Ureter (tissue), 1 donor: ENCODE measurements around the gene NAT16. TPM values are rescaled to one million over a fixed set of nuclear protein-coding genes. Genes with fewer than 3 reads are reported as not detected.
A peak's percentile ranks its signal among the peaks of the same experiment; 100 is the strongest.

ENCODE experiments used
- DNase-seq: peaks from one replicate; pipeline ENCODE4 v3.0.0-alpha.2; 2020; ENCODE audit warnings: low spot score
- total RNA-seq: library from RNA; stranded (reverse); gene quantifications from one replicate; pipeline ENCODE4 v1.2.4, GENCODE V29; 2023
- donor health status: DM: yes; HTN: yes; CAD: no.

The NAT16 gene
- total RNA-seq, 1 donor from 2014 or later, result not detected

DNA sequence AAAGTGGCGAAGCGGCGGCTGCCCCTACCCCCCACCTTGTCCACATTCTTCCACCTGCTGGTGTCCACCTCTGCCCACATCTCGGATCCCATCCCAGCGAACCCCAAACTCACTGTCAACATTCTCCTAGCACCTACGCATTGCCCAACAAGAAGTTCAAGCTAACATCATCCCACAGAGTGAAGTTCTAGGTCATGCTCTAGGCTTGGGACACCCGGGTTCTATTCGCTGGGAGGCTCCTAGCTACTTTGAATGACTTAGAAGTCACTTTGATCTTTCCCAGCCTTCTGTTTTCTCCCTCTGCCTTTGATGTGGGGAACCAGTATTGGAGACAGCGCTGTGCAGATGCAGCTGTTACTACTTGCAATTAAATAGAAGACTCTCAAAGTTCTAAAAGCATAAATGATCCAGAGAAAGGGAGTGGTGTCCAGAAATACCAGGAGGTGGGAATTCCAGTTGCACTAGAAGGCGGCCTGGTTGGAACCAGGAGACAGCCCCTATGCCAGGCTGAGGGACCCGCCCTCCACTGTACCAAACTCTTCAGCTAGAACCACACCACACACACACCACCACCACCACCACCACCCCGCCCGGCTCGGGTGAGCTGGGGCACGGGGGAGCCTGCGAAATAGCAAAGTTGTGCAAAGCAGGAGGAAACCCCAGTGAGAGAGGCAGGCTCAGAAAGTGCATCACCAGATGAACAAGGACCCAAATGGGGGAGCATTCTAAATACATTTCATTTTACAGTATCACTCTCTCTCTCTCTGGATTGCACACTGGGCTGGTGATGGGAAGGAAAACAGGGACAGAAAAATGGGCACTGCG lies 9.3 kb downstream of the NAT16 start:
- no peak for DNase-seq

DNA sequence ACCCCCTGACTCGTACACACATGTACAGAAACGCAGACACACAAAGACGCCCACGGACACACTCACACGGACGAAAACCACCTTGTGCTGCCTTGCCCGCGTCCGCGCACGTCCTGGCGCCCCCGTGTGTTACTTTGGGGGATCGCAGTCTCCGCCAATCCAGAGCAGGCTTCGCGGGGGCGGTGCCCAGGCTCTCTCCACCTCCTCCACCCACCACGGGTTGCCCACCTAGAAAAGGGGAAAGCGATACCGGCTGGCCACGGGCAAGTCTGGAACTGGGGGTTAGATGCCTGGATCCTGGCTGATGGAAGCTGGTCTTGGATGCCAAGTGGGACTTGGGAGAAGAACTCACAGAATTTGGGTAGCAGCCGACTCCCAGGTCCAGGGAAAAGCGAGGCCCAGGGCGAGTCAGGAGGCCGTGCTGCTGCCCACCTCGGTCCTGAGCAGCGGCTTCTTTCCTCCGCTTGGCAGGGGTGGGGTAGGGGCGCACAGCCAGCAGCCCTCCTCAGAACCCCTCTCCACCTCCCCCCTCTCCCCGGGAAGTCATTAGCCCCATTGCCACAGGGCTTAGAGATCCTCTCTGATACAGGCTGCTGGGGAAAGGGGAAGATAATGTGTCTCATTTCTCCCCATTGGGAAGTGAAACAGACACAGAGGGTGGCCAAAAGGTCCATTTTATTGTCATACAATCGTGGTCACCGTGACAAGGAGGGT lies 10.1 kb downstream of the NAT16 start:
- DNase-seq, result no peak

DNA sequence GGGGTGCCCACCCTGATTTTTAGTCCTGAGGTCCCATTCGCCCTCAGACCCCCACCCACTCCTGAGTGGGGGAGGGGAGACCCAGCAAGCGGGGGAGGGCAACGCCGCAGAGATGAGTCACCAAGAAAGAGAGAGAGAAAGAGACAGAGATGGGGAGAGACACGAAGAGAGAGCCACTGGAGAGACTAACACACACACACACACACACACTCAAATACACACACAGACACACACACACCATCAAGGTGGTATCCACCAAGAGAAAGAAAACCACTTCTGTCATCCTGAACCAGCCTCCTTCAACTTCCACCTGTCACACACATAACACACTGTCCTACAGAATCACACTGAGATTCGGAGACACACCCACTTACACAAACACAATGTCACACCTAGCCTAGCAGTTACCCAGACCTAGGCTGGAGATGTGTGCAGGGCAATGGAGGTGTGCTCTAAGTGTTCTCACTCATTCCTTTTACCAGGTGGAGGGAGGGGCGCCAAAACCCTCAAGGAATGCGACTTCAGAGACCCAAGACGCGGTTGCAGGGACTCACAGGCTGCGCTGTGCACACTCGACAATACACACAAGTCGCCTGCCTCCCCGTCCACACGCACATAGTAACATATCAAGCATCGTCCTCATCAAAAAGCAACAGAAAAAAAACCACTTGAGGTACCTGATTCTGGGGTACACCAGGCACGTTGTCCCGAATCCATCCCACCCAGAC lies 10.8 kb downstream of the NAT16 start:
- DNase-seq, result no peak

DNA sequence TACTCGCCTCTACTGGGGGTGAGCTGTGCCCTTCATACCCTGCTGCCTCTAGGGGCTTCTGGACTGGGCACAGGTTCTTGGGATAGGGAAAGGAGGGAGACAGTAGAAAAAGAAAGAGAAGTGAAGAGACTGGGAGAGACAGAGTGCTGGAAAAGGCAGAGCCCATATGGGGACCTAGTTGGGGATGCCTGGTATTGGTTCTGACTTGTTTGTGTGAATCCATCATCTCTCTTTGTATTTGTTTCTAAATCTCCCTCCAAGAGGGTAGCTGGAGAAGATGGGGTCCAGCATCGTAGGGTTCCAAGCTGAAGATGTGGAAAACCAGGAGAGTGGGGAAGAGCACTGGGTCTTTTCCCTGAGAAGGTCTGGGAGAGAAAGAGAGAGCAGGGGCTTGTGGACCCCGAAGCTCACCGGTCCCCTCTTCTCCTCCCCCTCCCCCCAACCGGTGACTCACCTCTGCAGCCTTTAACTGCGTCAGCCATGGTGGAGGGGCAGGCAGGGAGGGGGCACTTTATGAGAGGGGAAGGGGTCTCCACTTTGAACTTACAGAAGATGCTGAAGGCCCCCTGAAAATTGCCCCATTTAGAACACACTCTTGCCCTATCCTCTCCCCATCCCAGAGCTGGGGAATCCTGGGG lies 11.6 kb downstream of the NAT16 start:
- DNase-seq, result no peak

DNA sequence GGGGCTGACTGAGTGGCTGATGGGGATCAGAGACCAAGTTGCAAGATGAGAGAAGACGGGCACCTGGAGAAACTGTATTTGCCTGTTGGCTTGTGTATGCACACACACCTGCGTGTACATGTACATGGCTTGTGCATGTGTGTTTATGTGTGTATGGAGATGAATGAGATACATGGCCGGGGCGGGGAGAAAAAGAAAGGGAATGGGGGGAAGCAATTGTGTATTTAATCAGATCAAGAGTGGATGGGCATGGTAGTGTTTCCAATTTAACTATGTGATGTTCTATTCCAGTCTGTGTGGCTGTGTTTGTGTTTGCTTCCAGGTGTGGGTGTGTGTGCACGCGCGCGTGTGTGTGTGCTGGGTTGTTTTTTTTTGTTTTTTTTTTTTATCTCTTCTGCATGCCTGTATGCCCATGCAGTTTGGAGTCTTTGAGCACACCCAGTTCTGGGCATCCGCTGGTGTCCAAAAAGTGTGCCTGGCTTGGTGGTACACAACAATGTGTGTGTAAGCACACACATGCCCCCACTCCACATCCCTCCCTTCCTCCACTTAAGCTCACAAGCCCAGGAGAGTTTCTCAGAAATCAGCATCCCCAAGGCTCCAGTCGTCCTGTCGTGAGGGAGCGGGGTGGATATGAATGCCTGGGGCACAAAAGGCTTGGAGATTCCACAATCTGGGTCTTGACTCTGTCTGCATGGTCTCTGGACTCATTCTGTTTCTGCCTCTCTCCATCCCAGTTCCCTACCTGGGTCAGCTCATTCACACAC lies 12.3 kb downstream of the NAT16 start:
- no peak for DNase-seq

DNA sequence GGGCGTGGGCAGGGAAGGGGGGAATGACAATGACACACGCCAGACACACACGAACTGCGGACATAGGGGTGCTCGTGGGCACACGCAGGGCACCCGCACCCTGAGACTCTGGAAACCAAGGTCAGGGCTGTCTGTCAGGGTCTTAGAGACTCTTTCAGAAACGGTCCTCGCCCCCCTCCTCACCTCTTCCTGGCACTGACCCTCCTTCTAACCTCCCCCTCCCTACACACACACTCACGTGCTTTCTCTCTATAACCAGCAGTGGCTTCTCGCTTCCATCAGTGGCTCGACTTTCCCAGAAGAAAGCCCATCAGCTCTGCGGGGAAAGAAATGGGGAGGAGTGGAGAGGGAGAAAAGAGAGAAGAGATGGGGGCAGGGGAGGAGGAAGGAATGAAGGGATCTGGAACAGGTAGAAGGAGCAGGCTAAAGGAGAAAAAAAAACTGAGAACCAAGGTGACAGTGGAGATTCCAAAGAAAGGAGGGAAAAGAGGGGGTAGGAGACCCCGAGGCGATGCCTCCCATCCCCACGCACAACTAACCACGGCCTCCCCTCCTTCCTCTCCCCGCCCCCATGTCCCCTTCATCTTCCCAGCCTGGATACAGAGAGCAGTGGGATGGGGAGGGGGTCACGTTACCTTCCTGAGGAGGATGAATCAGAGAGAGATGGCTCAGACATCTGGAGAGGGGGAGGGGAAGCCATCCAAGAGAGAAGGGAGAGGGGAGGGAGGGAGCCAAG lies 13.0 kb downstream of the NAT16 start:
- no peak for DNase-seq

DNA sequence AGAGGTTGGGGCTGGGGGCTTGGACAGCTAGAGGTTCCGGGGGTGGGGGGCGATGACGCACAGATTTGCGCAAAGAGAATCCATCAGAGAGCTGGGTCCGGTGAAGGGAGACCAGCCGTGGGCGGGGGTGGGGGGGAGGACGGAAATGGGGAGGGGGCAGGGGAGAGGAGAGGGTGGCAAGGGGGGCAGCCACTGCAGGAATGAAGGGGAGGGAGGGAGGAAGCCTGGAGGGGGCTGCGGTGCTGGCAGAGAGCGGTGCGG lies 13.5 kb downstream of the NAT16 start:
- no peak for DNase-seq

DNA sequence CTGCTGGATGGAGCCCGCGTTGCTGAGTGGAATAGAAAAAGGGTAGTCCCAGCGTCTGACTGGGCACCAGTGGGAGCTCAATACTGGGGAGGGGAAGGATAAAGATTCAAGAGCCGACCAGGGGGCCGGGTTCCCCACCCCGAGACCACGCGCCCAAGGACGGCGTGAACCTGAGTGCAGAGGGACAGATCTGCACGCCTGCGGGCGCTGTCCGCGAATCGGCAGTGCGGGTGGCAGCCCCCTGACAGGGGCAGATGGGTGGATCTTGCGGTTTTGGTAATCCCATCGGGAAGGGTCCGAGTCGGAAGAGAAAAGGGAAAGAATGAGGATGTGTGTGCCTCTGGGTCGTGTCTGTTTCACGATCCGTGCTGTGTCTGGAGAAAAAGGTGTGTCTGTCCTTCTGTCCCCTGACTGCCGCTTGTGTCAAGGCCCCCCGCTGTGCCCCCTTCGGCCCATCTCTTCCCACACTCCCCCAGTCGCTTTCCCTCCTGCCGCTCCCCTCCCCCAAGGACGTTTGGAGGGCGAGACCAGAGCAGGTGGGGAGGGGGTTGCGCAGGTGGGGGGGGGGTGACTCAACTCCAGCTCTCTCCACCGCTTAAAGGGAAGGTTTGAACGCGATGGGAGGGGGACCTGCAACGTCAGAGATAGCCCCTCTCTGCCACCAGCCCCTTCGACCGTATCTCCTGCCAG lies 14.0 kb downstream of the NAT16 start:
- DNase-seq, result no peak

DNA sequence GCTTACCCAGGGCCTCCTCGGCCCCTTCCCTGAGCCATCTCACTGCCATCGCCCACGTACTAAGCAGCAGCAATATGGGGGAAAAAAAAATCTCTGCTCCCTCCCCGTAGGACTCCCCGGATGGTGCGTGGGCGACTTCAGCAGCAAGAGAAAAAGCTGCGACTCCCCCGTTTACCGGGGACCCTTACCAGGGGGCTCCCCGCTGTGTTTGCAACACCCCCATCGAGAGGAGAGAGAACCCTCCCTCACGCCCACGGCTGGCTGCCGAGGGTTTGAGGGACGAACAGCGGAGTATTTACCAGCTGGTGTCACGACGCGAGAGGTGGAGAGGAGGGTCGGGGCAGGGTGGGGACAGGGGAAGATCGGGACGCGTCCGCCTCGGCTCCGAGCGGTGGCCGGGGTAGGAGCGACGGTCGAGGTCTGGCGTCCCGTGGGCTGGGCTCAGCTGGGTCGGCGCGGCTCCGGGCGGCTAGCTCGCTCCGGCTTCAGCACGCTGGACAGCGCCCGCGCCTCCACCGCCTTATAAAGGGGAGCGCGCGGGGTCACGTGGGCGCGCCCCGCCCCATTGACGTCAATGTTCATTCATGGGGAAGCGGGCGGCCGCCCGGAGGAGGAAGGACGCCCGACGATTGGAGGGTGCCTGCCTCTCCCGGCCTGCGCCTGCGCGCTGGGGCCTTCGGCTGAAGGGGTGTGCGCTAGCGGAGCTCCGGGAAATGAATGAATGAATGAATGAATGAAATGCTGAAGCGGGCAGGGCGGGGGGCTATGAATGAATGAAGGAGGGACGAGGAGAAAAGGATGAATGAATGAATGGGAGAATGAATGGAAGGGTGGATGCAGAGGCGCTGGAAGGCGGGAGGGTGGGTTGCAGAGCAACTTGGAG lies 14.8 kb downstream of the NAT16 start, which contains the start of gene VGF:
Gene VGF, minus strand, starts transcription at position 495 of the 883 bp plus-strand sequence. CDS start 726 bp downstream, outside the sequence.
- DNase-seq, result peak; percentile 93

DNA sequence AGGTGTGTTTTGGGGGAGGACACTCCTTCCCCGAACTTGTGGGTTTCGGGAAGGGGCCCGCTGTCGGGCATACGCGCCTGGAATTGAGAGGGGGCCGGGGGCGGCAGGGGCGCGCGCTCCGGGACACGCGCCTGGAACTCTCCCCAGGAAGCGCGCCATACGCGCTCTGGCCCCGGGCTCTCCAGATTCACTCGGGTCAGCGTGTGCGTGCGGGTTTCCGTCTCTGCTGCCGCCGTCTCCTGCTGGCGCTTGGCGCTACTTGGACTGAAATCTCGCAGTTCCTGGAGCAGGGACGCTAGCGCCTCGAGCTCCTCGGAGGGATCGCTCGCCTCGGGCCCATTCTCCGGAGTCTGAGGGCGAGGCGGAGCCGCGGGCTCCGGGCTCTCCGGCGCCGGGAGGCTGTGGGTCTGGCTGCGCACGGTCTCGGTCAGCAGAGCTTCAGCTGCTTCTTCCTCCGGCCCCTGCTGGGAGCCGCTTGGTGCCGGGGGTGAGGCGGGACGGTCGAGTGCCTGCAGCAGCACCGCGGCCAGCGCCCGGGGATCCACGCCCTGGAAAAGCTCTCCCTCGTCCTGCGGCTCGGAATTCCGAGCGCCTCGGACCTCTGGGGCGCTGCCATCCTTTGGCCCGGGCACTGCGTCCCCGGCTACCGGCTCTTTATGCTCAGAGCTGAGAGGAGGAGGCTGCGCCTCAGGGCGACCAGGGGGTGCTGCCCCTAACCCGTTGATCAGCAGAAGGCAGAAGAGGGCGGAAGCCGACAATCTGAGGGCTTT lies 15.8 kb downstream of the NAT16 start:
- no peak for DNase-seq

DNA sequence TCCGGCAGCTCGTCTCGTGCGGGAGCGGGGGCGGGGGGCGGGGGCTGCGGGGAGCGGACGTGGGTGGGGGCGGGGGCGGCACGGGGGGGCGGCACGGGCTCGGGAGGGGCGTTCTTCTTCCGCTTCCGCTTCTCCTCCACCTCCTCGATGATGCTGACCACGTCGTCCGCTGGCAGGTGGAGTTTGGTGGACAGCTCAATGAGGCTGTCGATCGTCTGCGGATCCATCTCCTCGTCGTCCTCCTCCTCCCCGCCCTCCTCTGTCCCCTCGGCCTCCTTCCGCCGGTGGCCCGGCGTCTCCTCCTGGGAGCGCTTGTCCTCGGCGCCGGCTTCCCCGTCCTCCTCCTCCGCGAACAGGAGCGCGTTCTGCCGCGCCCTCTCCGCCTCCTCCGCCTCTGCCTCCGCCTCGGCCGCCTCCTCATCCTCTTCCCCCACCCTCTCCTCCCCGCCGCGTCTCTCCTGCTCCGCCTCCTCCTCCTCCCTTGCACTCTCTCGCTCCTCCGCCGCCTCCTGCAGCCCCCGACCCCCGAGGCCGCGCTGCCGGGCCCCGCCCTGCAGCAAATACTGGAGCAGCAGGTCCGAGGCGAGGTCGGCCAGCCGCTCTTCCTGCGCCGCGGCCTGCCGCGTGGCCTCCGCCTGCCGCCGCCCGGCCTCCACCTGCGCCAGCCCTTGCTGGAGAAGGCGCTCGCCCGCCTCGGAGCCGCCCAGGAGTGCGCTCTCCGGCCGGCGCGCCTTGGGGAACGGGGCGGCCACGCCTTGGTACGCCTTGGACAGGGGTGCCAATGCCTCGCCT lies 16.6 kb downstream of the NAT16 start:
- no peak for DNase-seq

DNA sequence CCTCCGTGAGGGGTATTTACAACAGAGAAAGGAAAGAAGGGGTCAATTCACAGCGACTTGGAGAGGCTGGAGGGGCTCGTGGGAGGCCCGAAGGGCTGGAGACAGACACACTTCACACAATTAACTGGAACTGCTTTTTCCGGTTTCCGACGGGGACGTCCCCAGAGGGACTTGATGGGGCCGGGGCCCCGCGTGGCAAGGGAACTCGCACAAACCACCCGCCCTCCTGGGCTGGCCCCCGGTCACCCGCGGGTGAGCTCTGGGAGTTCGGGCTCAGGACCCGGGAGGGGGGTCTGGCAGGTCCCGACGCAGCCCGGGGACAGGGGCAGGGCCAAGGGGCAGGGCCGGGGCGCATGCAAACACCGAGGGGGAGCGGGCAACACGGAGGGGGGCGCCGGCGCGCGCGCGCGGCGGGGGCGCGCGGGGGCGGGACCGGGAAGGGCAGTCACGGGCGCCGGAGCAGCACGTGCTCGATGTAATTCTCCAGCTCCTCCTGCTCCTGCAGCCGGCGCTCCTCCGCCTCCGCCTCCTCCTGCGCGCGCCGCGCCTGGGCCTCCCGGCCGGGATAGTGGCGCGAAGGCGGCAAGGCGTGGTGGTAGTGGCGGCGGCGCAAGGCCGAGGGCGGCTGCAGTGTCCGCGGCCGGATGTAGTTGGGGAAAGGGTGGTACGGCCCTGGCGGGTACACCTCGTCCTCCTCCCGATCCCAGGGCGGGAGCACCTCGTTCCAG lies 17.4 kb downstream of the NAT16 start:
- DNase-seq, result no peak

DNA sequence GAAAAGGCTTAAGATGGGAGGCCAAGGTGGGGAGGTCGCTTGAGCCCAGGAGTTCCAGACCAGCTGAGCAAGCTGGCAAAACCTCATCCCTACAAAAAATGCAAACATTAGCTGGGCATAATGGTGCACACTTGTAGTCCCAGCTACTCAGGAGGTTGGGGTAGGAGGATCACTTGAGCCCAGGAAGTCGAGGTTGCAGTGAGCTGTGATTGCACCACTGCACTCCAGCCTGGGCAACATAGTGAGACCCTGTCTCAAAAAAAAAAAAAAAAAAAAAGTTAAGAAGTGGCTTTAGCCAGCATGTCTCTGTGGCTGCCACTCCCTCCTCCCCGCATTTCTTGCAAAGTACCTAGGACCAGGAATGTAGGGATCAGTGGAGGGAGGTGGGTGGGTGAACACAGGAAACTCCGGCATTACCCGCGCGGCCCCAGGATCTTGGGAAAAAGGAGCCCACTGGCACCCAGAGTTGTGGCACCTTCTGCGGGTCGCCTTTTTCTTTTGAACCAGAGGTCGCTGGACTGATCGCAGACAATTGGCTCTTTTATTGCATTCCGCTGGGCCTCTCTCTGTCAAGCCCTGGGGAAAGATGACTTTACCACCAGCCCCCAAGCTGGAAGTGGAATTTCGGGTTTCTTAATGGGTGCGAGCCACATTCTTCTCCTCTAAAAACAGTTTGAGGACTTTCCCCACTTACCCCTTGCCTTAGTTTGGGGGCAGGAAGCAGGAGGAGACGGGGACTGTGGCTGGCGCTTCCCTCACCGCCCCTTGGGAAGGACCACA lies 18.2 kb downstream of the NAT16 start:
- no peak for DNase-seq

DNA sequence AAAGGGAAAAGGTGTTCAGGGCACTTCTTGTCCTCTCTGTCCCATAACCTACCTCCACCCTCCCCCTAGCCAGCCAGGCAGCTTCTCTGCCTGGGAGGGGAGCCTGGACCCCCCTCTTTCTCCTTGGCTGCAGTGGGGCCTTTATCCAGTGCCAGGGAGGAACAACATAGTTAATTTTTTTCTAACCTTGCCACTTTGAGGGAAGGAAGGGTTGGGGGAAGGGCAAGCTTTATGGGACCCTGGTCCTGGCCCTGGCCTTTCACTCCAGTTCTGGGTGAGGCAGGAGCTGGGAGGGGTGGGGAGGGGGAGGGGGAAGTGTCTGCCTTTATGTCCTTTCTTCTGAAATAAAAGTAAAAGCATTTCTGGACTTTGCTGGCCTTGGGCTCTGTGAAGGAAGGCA lies 19.2 kb downstream of the NAT16 start:
- no peak for DNase-seq

DNA sequence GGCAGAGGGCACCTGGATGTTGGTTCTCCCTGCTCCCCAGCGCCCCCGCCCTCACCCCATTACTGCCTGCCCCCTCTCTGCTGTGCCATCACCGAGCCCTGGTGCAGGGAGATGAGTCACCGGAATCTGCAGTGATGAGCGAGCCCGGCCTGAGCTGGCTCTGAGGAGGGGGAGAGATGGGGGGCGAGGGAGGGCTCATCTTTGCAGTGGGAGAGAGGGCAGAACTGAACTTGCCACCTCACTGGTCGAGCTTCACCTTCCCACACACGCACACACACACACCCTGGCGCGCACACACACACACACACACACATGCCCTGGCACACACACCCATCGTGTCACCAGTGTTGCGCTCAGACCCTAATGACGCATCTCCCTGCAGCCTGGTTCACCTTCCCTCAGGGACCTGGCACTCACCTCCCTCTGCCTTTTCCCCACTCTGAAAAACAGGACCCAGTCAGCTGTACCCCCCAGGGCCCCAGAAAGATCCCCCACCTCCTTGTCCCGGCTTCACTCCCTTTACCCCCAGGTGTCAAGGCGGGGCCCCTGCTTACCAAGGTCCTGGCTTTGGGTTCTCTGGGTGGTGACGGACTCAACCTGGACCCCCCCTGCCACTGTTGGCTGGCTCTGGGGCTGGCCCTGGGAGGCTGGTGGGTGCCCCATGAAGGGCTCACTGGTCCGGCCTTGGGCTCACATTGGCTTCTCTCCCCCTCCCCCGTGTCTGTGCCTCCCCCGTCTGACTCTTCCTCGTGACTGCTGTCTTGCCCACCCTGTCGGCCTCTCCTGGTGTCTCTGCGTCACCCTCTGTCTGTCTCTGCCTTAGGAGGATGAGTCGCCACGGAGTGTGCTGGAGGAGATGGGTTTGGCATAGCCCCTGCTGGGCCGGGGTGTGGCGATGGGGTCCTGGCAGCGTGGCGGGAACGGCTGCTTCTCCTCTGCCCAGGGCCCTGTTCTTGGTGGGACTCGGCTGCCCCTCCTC lies 20.1 kb downstream of the NAT16 start:
- no peak for DNase-seq
